Measurements from ENCODE around the gene ARSJ.

The ARSJ gene

GRCh38 chr4:113947484-113947883 lies 32.0 kb downstream of the ARSJ start:
- H3K4me2 ChIP-seq (ENCODE audit: low read depth, low read length, poor library complexity, severe bottlenecking): no peak overlapping the region
- H3K79me2 ChIP-seq (ENCODE audit: insufficient read depth, low read length): no peaks in the 10 kb centered on the region
- no peaks in the 10 kb centered on the region for H3K9me3 ChIP-seq (ENCODE audit: insufficient read depth, low read depth, low read length)
- no peaks in the 10 kb centered on the region for H3K36me3 ChIP-seq (ENCODE audit: insufficient read depth, low read length)
- H3F3A ChIP-seq (ENCODE audit: low read depth): no peaks in the 10 kb centered on the region
- no peak overlapping the region for H3K4me3 ChIP-seq (ENCODE audit: low read length, poor library complexity, severe bottlenecking)
- H3K9me2 ChIP-seq (replicated peaks; ENCODE audit: low read depth, low read length): no peaks in the 10 kb centered on the region
- no peak overlapping the region for H2AFZ ChIP-seq (ENCODE audit: low read length)
- H3K27me3 ChIP-seq (ENCODE audit: insufficient read depth, low read length, poor library complexity, severe bottlenecking): no peaks in the 10 kb centered on the region
- H3K4me1 ChIP-seq (ENCODE audit: insufficient read depth, low read length, poor library complexity, severe bottlenecking): peaks cover 31% of the 10 kb centered on the region
- no peaks in the 10 kb centered on the region for H4K20me1 ChIP-seq (ENCODE audit: insufficient read depth, low read length, poor library complexity, severe bottlenecking)
- TF ChIP-seq CTCF (conservative IDR thresholded peaks at IDR 0.05; ENCODE audit: low read length) (no peak), EZH2phosphoT487 (IDR thresholded peaks at IDR 0.05; ENCODE audit: borderline replicate concordance) (no peak)
- no peak overlapping the region for H3K9ac ChIP-seq (ENCODE audit: low read depth, low read length, poor library complexity, severe bottlenecking)

- Histone ChIP-seq H3K9me2 (replicated peaks; ENCODE audit: low read depth, low read length) (no peaks in the 10 kb centered on the region), H3F3A (ENCODE audit: low read depth) (no peaks in the 10 kb centered on the region), H3K79me2 (ENCODE audit: insufficient read depth, low read length) (no peaks in the 10 kb centered on the region), H3K9me3 (ENCODE audit: insufficient read depth, low read depth, low read length) (no peaks in the 10 kb centered on the region), H2AFZ (ENCODE audit: low read length) (no peak overlapping the region), H3K4me1 (ENCODE audit: insufficient read depth, low read length, poor library complexity, severe bottlenecking) (peaks cover 31% of the 10 kb centered on the region), H3K4me3 (ENCODE audit: low read length, poor library complexity, severe bottlenecking) (no peak overlapping the region), H3K4me2 (ENCODE audit: low read depth, low read length, poor library complexity, severe bottlenecking) (no peak overlapping the region), H4K20me1 (ENCODE audit: insufficient read depth, low read length, poor library complexity, severe bottlenecking) (no peaks in the 10 kb centered on the region), H3K36me3 (ENCODE audit: insufficient read depth, low read length) (no peaks in the 10 kb centered on the region), H3K27me3 (ENCODE audit: insufficient read depth, low read length, poor library complexity, severe bottlenecking) (no peaks in the 10 kb centered on the region), H3K9ac (ENCODE audit: low read depth, low read length, poor library complexity, severe bottlenecking) (no peak overlapping the region)
- no peak for TF ChIP-seq CTCF (conservative IDR thresholded peaks at IDR 0.05; ENCODE audit: low read length)
- no peak for TF ChIP-seq EZH2phosphoT487 (IDR thresholded peaks at IDR 0.05; ENCODE audit: borderline replicate concordance)
These were observed 33.5 kb downstream of the ARSJ start for GRCh38 chr4:113945906-113946305.

GRCh38 chr4:113943863-113944262 lies 35.6 kb downstream of the ARSJ start:
- Histone ChIP-seq H4K20me1 (ENCODE audit: insufficient read depth, low read length, poor library complexity, severe bottlenecking) (no peaks in the 10 kb centered on the region), H3K4me3 (ENCODE audit: low read length, poor library complexity, severe bottlenecking) (peak overlapping the region; percentile 1), H3K4me2 (ENCODE audit: low read depth, low read length, poor library complexity, severe bottlenecking) (peak overlapping the region; percentile 43), H3K79me2 (ENCODE audit: insufficient read depth, low read length) (no peaks in the 10 kb centered on the region), H3K36me3 (ENCODE audit: insufficient read depth, low read length) (no peaks in the 10 kb centered on the region), H3K27me3 (ENCODE audit: insufficient read depth, low read length, poor library complexity, severe bottlenecking) (no peaks in the 10 kb centered on the region), H3F3A (ENCODE audit: low read depth) (0 out of 2 replicates have a peak, but pooled peaks cover 3% of the 10 kb centered on the region), H3K9me2 (replicated peaks; ENCODE audit: low read depth, low read length) (no peaks in the 10 kb centered on the region), H2AFZ (ENCODE audit: low read length) (no peak overlapping the region), H3K4me1 (ENCODE audit: insufficient read depth, low read length, poor library complexity, severe bottlenecking) (peaks cover 31% of the 10 kb centered on the region), H3K9me3 (ENCODE audit: insufficient read depth, low read depth, low read length) (no peaks in the 10 kb centered on the region), H3K9ac (ENCODE audit: low read depth, low read length, poor library complexity, severe bottlenecking) (no peak overlapping the region)
- TF ChIP-seq EZH2phosphoT487 (IDR thresholded peaks at IDR 0.05; ENCODE audit: borderline replicate concordance): no peak
- no peak for TF ChIP-seq CTCF (conservative IDR thresholded peaks at IDR 0.05; ENCODE audit: low read length)
